ENCODE measurements around the gene ZC2HC1C.

Gene ZC2HC1C

DNA sequence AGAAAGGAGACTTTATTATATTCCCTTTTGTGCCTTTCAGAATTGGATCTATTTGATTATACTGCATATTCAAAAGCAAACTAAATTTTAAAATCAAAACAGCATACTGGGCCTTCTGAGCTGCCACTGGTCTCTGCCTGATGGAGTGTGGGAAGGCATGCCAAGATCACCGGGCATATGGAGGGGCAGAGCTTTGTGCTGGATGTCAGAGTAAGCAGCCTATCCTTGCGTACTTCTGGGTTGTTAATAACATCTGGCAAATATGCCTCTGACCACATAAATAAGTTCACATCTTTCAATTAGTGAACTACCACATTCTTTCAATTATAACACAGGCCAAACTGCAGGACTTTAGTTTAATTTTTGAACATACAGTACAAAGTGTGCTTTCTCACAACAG, 36.5 kb upstream of the ZC2HC1C start:
- H3K36me3 ChIP-seq (ENCODE audit: control insufficient read depth, insufficient read depth, low read length), result peaks cover 4% of the 10 kb centered on the region
- DNase-seq (ENCODE audit: extremely low read depth, insufficient read length), result no peak
- TF ChIP-seq, protein P1, sequence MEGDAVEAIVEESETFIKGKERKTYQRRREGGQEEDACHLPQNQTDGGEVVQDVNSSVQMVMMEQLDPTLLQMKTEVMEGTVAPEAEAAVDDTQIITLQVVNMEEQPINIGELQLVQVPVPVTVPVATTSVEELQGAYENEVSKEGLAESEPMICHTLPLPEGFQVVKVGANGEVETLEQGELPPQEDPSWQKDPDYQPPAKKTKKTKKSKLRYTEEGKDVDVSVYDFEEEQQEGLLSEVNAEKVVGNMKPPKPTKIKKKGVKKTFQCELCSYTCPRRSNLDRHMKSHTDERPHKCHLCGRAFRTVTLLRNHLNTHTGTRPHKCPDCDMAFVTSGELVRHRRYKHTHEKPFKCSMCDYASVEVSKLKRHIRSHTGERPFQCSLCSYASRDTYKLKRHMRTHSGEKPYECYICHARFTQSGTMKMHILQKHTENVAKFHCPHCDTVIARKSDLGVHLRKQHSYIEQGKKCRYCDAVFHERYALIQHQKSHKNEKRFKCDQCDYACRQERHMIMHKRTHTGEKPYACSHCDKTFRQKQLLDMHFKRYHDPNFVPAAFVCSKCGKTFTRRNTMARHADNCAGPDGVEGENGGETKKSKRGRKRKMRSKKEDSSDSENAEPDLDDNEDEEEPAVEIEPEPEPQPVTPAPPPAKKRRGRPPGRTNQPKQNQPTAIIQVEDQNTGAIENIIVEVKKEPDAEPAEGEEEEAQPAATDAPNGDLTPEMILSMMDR (IDR thresholded peaks at IDR 0.05; ENCODE audit: insufficient read depth, low read length, poor library complexity, severe bottlenecking), result no peak

DNA sequence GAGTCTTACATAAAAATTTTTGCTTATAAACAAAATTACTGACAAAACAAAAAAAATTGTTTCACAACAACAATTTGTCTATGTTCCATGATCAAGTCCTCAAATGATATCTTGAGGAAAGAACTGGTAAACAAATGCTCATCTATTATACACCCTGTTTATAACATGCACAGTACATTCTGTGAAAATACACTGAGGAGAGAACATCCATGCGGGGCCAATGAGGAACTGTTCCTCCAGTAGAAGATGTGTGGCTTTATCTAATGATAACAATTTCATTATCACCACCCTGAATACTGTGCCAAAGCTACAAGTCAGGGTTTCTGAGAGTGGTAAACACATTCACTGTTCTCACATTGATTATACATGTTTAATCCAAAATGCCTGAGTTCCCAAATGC, 28.9 kb upstream of the ZC2HC1C start:
- TF ChIP-seq, protein P1 (IDR thresholded peaks at IDR 0.05; ENCODE audit: insufficient read depth, low read length, poor library complexity, severe bottlenecking), result no peak
- Histone ChIP-seq H3K27me3 (replicated peaks; ENCODE audit: control insufficient read depth, insufficient read depth, low read length) (no peaks in the 10 kb centered on the region), H3K4me3 (replicated peaks; ENCODE audit: low read depth, low read length) (no peak overlapping the region), H3K36me3 (ENCODE audit: control insufficient read depth, insufficient read depth, low read length) (peaks cover 2% of the 10 kb centered on the region; the same call in 1 of the 2 replicates)
- no peak for DNase-seq (ENCODE audit: extremely low read depth, insufficient read length)

More for the DNA sequence above, 36.5 kb upstream of the ZC2HC1C start:
- Histone ChIP-seq H3K4me3 (replicated peaks; ENCODE audit: low read depth, low read length) (no peak overlapping the region), H3K27me3 (replicated peaks; ENCODE audit: control insufficient read depth, insufficient read depth, low read length) (no peaks in the 10 kb centered on the region)

DNA sequence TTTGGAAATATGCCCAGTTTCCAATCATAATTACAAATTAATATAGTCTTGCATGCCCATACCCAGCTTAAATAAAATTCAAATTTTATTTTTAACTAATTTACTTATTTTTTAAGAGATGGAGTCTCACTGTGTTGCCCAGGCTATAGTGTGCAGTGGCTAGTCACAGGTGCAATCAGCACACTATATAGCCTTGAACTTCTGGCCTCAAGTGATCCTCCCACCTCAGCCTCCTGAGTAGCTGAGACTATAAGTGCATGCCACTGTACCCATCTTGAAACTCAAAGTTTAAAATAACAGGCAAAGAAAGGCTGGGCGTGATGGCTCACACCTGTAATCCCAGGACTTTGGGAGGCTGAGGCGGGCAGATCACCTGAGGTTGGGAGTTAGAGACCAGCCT, 28.5 kb upstream of the ZC2HC1C start:
- TF ChIP-seq, protein P1 (IDR thresholded peaks at IDR 0.05; ENCODE audit: insufficient read depth, low read length, poor library complexity, severe bottlenecking), result no peak
- no peak for DNase-seq (ENCODE audit: extremely low read depth, insufficient read length)
- H3K27me3 ChIP-seq (replicated peaks; ENCODE audit: control insufficient read depth, insufficient read depth, low read length), result no peaks in the 10 kb centered on the region
- H3K36me3 ChIP-seq (ENCODE audit: control insufficient read depth, insufficient read depth, low read length), result peaks cover 2% of the 10 kb centered on the region; the same call in 1 of the 2 replicates
- H3K4me3 ChIP-seq (replicated peaks; ENCODE audit: low read depth, low read length), result no peak overlapping the region

DNA sequence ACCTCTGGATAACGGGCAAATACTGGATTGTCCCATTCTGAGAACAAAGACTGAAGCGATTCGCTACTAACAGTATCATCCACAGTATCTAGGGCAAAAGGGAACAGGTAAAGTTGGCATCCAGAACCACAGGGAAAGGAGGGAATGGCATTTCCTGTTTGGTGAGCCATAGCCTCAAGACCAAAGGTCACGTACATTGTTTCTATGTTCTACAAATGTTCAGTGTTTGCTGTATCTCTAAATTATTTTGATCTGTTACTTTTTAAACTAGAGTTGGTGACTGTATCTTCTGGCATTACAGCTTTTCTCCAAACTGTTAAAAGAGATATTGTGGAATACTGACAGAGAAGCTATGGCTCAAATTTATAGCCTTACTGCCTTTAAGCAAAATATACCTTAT, 27.8 kb upstream of the ZC2HC1C start:
- no peak for DNase-seq (ENCODE audit: extremely low read depth, insufficient read length)
- no peaks in the 10 kb centered on the region for H3K27me3 ChIP-seq (replicated peaks; ENCODE audit: control insufficient read depth, insufficient read depth, low read length)
- TF ChIP-seq, protein P1 (IDR thresholded peaks at IDR 0.05; ENCODE audit: insufficient read depth, low read length, poor library complexity, severe bottlenecking), result no peak
- no peak overlapping the region for H3K4me3 ChIP-seq (replicated peaks; ENCODE audit: low read depth, low read length)
- peaks cover 2% of the 10 kb centered on the region; the same call in 1 of the 2 replicates for H3K36me3 ChIP-seq (ENCODE audit: control insufficient read depth, insufficient read depth, low read length)

DNA sequence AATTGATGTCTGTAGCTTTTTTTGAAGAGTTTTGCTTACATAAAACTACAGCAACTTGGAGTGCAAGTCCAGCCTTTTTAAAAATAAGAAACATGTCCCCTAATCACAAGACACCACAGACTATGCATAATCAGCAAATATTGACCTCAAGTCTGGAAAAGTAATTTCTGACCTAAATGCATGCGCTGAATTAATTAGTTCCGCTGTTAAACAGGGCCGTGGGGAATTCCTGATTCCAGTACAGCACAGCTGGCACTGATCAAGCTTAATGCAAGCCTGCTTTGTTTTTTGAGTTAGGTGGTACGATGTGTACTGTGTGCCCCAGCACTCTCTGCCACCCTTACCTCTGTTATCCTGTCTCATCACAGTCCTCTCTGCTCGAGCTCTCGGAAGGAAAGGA, 27.4 kb upstream of the ZC2HC1C start:
- DNase-seq (ENCODE audit: extremely low read depth, insufficient read length), result no peak
- Histone ChIP-seq H3K27me3 (replicated peaks; ENCODE audit: control insufficient read depth, insufficient read depth, low read length) (no peaks in the 10 kb centered on the region), H3K4me3 (replicated peaks; ENCODE audit: low read depth, low read length) (no peak overlapping the region), H3K36me3 (ENCODE audit: control insufficient read depth, insufficient read depth, low read length) (peaks cover 2% of the 10 kb centered on the region; the same call in 1 of the 2 replicates)
- TF ChIP-seq, protein P1 (IDR thresholded peaks at IDR 0.05; ENCODE audit: insufficient read depth, low read length, poor library complexity, severe bottlenecking), result no peak

DNA sequence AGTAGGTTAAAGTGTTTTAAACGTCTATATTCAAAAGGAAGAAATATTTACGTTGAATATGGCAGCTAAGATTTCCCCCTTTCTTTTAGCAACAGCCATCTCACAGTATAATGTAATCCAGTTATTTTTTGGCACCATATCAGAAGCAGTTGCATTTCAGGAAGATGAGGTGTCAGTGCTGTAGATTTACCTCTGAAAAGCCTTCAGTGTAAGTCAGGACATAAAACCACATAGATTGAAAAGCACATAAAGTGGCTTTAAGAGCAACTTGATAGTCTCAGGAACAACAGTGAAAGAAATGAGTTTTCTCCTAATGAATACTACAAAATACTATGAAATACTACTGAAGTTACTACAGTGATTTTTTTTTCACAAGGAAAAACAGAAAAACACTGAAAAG, 25.1 kb upstream of the ZC2HC1C start:
- Histone ChIP-seq H3K36me3 (ENCODE audit: control insufficient read depth, insufficient read depth, low read length) (peaks cover 2% of the 10 kb centered on the region; the same call in 1 of the 2 replicates), H3K4me3 (replicated peaks; ENCODE audit: low read depth, low read length) (no peak overlapping the region), H3K27me3 (replicated peaks; ENCODE audit: control insufficient read depth, insufficient read depth, low read length) (no peaks in the 10 kb centered on the region)
- DNase-seq (ENCODE audit: extremely low read depth, insufficient read length), result no peak
- TF ChIP-seq, protein P1 (IDR thresholded peaks at IDR 0.05; ENCODE audit: insufficient read depth, low read length, poor library complexity, severe bottlenecking), result no peak

Measured in GM06990 (cell line).